GM18511 (cell line): ENCODE results near the gene CACNG5.
A peak's percentile ranks its signal among the peaks of the same experiment; 100 is the strongest.
"Not testable (repeated sequence)": the region's sequence is repeated elsewhere in the genome, so short reads cannot be mapped to it uniquely, and the experiment has no call there.

Experiments used
- ATAC-seq: cut with Tn5 transposase; IDR thresholded peaks from one replicate; pipeline ENCODE4 v1.9.1; 2021; ENCODE audit warnings: mild to moderate bottlenecking, moderate library complexity; ENCODE audit not compliant: unreplicated experiment

The CACNG5 gene

DNA sequence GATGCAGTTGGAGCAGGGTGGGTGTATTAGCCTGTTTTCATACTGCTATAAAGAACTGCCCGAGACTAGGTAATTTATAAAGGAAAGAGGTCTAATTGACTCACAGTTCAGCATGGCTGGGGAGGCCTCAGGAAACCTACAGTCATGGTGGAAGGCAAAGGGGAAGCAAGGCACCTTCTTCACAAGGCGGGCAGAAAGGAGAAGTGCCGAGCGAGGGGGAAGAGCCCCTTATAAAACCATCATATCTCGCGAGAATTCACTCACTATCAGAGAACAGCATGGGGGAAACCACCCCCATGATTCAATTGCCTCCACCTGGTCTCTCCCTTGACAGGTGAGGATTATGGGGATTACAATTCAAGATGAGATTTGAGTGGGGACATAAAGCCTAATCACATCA, 68.4 kb downstream of the CACNG5 start:
- ATAC-seq, result not testable (repeated sequence)

DNA sequence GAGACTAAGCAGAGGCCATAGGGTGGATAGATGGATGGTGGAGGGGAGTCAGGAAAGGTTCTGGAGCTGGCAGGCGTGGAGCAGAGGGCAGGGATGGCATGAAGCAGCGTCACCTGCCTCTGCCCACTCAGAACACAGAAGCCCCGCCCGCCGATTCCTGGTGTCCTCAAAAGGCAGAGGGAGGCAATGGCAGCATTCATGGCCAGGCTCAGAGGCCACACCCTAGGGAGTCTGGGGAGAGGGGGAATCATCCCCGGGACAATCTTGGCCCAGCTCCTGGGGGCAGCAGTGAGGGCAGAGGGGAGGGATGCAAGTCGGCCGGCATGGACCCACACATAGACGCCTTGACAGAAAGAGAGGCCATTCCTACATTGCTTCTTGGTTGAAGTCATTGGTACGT, 68.9 kb downstream of the CACNG5 start:
- ATAC-seq, result no peak

DNA sequence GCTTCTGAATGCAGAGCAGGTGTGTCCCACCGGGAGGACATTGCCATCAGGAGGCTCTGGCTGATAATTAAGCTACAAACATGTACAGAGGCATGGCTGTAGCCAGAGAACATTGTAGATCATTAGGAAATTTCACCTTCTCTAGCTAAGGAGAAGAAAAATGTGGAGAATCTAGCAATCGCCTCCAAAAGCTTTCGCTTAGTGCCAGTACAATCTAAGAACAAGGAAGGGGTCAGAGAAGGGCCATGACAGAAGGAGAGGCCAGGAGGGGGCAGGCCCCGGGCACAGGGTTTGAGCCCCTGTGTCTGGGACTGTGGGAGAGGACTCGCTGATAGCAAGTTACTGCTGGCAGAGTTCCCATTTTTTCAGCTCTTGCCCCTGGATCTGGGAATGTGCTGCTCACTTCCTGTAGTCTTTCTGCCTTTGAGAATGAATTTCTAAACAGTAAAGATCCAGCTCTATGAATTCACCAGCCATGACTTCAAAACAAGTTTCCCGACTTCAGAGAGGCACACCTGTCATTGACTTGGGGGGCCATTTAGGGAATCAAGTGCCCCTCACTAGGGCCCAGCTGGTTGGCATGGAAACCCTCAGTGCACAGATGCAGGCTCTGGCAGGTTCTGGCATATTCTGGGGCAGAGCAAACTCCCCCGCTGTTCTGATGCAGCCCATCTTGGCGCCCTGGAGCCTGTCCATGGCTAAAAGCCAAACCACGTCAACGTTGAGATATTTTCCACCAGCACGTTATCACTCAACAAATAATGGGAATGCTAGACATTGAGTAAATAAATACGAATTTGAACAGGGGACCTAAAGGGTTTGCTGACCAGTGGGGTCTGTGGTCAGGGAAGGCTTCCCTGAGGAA, 70.1 kb downstream of the CACNG5 start:
- ATAC-seq, result no peak

DNA sequence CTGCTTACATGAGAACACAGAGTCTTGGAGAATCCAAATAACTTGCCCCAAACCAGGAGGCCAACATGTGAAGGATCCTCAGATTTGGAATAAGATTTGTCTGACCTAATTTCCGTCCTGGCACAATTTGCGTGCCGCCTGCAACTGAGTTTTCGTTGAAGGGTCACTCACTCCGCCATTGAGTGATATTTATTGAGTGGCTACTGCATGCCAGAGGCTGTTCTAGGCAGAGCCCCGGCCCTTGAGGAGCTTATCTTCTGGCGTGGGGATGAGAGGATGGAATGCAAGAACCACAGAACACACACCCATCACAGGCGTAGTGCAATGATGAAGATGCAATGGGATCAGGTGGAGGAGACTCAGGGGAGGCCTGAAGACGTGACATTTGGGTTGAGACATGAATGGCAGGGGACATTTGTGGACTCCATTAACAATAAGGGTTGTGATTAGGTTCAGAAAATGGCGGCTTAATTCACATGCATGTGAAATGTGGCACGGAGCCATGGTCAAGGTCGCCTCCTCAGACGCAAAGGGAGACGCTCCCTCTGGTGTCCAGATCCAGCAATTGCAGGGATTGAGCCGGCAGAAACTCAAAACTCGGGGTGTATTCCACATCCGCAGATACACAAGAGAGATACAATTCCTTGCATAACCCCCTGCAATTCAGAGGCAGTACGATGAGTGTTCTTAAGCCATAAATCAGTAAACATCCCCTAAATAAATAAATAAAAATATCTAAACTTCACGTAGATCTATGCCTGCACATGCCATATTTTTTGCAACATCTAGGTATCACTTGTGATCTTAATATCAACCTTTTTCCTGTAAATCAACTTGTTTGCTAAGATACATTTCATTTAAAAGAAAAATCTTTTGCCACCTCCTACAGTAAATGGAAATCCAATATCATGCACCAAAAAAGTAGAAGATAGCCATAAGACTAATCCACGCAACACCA, 71.7 kb downstream of the CACNG5 start:
- ATAC-seq, result peak; percentile 52

DNA sequence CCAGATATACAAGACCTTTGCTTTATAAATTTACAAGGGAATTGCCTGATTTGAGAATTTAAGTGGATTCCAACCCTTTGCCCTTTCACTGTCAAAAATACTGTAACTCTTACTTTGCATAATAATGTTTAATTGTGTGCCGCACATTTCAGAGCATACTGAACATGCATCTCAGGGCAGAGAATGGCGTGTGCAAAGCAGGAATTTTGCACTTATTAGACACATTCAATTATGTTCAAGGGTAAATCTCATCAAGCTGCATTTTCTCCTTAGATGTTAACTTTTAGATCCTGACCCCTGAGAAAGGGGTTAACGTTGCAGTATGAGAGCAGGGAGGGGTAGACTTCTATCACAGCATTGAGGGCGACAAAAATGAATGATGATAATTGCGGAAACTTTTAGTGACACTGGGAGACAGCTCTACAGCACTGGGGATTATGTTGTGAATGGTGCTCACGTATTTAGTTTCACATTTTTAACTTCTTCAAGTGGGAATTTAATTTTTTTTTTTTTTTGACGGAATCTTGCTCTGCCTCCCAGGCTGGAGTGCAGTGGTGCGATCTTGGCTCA, 75.0 kb downstream of the CACNG5 start:
- ATAC-seq, result no peak

DNA sequence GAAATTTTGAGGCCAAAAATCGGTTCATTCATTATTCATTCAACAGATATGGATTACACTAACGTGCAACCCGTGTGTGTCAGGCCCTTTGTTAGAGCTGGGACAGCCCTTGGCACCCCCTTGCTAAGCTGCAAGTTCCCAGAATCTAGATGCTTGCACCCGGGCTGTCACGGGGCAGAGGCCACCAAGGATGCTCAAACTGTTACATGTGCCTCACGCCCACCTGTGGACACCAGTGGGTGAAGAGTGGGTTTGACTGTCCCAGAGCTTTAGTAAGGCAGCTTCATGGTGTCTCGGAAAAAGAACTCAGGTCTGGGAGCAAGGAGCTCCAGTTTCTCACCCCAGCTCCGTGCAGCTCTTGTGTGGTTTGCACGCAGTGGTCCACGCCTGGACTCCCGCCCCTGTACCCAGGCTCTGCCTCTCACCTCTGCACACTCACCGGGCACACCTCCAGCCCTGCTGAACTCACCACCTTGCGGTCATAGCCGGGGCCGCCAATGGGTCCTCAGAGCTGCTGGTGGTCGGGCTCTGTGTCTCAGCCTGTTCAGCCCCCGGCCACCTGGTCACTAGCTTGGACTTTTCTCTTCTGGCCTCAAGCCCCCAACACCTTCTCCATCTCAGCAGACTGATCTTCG, 75.9 kb downstream of the CACNG5 start:
- ATAC-seq, result no peak

DNA sequence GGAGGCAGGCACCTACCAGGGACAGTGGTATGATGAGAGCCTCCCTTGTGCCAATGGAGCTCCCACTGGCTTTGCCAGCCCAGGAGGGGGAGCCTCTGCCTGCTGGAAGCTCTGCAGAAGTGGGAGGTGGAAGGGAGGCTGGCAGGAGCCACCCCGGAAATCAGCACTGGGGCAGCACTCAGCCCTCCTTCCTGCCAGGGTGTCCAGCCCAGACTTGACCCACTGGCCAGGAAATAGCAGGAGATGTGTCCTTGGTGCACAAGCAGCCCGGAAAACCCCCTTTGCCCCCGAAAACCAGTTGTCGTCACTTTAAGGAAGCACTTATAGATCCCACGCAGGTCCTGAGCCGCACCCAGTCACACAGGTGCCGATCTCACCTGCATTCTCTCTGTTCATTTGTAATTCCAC, 80.3 kb downstream of the CACNG5 start:
- no peak for ATAC-seq

DNA sequence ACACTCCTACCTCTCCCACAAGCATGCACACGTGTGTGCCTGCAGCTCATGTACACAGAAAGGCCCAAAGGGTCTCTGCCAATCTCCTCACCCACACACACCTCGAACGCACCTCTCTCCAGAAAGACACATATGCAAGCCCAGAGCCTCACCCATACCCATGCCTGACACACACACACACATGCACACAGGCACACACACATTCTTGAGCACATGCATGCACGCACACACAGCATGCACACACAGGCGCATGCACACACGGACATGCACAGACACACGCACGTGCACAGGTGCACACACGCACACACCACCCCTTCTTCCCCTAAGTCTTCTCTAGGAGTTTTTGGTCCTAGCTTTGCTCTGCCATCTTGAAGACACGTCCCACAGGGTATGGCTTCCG, 80.9 kb downstream of the CACNG5 start:
- ATAC-seq, result no peak

DNA sequence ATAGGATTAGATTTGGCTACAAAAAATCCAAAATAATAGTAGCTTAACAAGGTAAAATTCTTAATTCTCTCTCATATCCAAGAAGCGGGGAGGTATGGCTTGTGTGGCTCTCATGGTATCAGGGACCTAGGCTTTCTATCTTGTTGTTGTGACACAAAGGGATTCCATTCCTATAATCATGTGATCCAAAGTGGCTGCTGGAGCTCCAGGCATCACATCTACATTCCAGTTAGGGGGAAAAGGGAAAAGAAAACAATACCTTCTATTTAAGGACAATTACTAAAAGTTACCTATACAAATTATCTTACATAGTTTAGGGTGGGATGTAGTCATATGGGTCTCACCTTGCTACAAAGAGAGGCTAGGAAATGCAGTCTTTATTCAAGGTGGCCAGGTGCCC, 82.0 kb downstream of the CACNG5 start:
- ATAC-seq, result no peak

DNA sequence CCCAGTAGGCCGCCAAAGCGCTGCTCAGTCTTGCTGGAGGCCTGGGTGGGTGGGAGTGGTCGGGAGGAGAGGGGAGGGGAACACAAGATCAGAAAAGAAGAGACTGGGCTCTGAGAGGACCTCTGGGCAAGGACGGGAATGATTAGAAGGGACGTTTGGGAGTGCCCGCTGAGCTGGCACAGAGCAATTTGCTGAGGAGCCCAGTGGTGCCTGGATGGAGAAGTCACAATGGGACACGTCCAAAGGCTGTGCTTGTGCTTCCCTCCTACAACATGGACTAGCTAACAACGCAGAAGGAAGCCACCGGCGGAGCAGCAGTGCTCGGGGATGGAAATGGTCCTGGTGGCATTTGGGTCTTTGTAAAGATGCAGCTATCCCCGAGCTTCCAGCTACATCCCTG, 84.0 kb downstream of the CACNG5 start:
- no peak for ATAC-seq

DNA sequence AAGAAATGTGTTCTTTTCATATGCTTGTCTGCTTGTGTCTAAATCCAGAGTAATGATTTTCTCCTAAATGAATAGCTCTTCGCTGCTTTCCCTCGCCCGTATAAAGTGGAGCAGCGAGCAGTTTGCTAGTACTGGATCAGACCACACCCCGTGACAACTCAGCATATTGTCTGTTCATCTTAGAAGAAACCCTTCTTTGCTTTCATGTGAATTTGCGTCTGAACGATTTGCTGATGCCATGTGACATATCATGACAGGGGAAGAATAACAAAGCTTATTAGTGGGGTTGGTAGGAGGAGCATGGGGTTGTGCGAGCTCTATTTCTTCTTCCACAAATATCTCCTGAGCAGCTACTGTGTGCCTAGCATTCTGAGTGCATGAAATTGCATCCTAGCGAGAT, 85.5 kb downstream of the CACNG5 start:
- no peak for ATAC-seq

DNA sequence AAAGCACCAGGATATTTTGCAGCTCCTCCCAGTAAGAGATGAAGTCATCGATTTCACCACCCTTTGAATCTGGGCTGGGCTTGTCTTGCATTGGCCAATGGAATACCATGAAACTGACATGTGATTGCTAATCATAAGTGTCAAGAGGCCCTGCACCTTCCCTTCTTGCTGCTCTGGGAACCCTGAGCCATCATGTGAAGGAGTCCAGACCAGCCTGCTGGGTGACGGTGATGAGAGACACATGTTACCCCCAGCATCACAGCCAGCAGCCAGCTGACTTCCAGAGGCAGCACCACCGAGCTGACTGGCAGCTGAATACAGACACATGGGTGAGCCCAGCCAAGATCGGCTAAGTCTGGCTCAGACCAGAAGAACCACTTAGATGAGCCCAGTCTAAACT, 86.0 kb downstream of the CACNG5 start:
- no peak for ATAC-seq

DNA sequence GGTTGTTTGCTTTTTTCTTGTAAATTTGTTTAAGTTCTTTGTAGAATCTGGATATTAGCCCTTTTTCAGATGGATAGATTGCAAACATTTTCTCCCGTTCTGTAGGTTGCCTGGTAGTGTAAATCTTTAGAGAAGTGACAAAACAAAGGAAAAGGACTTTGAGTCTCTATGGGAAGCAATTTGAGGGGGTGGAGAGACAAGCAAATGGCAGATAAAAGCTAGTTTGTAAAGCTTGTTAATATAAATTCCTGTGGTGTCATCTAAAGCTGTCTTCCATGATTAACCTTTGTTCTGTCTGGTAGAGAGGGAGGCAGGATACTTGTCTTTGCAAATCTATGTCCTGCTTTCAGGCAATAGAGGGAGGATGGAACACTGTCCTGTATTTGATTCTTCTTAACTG, 89.0 kb downstream of the CACNG5 start:
- ATAC-seq, result no peak

DNA sequence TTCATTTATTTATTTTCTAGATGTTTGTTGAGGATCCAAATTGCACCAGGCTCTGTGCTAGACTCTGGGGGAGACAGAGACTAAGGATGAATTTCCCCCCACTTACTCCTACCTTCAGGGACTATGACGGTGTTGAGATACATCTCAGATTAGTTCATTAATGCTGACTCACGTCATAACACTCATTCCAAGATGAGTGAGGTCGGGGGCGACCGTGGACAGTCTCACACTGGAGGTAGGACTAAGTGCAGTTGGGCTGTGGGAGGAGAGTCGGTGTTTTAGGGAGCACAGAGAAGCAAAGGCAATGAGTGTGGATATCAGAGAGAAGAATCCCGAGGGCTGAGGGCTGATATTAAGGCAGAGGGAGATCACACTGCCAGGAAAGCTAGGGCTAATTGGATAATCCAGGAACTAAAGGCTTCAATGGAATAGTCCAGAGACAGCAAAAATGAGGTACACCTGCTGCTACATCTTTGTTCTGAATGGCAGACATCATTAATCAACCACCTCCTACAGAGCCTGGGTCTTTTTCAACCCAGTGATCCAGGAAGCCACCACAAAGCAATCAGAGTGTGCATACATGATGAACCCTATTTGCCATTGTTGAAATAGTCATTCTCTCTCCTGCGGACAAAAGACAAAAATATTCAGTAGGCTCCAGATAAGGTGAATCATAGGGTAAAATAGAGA, 91.0 kb downstream of the CACNG5 start:
- no peak for ATAC-seq

DNA sequence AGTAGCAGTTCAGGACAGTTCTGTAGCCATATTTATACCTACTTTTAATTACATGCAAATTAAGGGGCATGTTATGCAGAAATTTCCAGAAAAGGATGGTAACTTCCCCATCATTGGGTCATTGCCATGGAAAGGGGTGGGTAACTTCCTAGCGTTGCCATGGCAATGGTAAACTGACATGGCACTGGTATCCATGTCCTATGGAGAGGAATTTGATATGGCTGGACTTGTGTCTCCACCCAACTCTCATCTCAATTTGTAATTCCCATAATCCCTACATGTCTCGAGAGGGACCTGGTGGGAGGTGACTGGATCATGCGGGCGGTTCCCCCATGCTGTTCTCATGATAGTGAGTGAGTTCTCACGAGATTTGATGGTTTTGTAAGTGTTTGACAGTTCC, 94.0 kb downstream of the CACNG5 start:
- no peak for ATAC-seq

DNA sequence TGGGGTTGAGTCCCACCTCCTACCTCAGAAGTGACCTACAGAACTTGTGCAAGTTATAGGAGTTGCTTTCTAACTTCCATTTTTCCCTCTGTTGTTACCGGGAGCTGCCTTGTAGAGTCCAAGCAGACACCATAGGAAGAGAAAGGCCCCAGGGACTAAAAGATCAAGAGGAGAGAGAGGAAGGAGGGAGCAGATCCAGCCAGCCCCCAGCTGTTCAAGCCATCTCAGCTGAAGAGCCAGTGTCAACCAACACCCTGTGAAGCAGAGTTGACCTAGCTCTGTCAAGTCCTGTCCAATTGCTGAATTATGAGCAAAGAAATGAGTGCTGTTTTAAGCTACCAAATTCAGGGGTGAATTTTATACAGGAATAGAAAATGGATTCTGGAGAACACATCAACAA, 94.7 kb downstream of the CACNG5 start:
- ATAC-seq, result no peak

DNA sequence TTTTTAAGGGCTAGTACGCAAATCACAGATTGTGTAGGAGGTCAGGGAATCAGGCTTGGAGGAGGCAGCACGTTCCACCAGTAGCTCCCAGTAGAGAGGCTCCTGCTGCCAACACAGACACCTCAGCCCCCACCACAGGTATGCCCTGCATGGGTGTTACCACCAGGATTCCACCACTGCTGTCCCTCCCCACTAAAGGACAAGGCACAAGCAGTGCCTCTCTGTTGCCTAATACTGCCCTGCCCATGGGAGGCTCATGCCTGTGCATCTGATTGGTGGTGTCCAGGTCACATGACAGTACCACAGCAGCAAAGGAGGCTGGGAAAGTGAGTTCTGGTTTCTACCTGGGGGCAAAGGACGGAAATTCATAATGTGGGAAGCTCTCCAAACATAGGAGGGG, 96.0 kb downstream of the CACNG5 start:
- no peak for ATAC-seq

DNA sequence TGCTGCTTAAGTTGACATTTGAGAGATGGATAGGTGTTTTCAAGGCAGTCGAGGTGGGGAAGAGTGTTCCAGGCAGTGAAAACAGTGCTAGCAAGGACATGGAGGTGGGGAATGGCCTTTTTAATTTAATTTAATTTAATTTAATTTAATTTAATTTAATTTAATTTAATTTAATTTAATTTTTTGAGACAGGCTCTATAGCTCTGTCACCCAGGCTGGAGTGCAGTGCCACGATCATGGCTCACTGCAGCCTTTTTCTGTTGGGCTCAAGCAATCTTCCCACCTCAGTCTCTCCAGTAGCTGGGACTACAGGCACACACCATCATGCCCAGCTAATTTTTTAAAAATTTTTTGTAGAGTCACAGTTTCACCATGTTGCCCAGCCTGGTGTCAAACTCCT, 97.4 kb downstream of the CACNG5 start:
- ATAC-seq, result no peak

DNA sequence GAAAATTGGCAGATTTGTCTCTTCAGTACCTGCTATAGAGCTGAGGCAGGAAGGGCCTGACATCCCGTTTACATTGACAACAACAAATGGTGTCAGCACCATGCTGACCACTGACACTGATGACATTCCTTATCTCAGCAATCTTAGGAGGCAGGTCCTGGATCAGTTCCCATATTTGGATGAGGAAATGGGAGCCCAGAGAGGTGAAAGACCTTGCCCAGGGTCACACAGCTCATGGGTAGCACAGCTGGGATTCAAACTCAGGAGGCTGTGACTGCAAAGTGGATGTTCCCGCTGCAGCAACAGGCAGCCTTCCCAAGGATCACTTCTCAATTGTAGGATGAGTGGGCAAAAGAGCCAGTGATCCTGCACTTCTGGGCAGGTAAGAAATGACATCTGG, 99.1 kb downstream of the CACNG5 start:
- no peak for ATAC-seq
